ENCODE data around the gene FTL. TPM values are rescaled to one million over a fixed set of nuclear protein-coding genes. Genes with fewer than 3 reads are reported as not detected.
"Not testable (repeated sequence)": the region's sequence is repeated elsewhere in the genome, so short reads cannot be mapped to it uniquely, and the experiment has no call there.

FTL gene
- total RNA-seq, 1 donor from 2014 or later: 1,701 TPM

- FAIRE-seq (no peak), DNase-seq (ENCODE audit: low read depth) (no peak)
- Histone ChIP-seq H3K27me3 (ENCODE audit: control insufficient read depth, insufficient read depth, low read length) (no peaks in the 10 kb centered on the region), H3K36me3 (ENCODE audit: control insufficient read depth, insufficient read depth, low read length) (peaks cover 20% of the 10 kb centered on the region), H3K4me3 (ENCODE audit: low read depth, low read length) (no peak overlapping the region)
- TF ChIP-seq, protein P1, sequence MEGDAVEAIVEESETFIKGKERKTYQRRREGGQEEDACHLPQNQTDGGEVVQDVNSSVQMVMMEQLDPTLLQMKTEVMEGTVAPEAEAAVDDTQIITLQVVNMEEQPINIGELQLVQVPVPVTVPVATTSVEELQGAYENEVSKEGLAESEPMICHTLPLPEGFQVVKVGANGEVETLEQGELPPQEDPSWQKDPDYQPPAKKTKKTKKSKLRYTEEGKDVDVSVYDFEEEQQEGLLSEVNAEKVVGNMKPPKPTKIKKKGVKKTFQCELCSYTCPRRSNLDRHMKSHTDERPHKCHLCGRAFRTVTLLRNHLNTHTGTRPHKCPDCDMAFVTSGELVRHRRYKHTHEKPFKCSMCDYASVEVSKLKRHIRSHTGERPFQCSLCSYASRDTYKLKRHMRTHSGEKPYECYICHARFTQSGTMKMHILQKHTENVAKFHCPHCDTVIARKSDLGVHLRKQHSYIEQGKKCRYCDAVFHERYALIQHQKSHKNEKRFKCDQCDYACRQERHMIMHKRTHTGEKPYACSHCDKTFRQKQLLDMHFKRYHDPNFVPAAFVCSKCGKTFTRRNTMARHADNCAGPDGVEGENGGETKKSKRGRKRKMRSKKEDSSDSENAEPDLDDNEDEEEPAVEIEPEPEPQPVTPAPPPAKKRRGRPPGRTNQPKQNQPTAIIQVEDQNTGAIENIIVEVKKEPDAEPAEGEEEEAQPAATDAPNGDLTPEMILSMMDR (IDR thresholded peaks at IDR 0.05; ENCODE audit: insufficient read depth, low read length, severe bottlenecking): no peak
Observed at GRCh38 chr19:48921721-48922500, 43.2 kb upstream of the FTL start.

GRCh38 chr19:48922548-48923490, 42.3 kb upstream of the FTL start:
- TF ChIP-seq, protein P1 (IDR thresholded peaks at IDR 0.05; ENCODE audit: insufficient read depth, low read length, severe bottlenecking): no peak
- FAIRE-seq (no peak), DNase-seq (ENCODE audit: low read depth) (no peak)
- no peaks in the 10 kb centered on the region for H3K27me3 ChIP-seq (ENCODE audit: control insufficient read depth, insufficient read depth, low read length)
- peaks cover 20% of the 10 kb centered on the region for H3K36me3 ChIP-seq (ENCODE audit: control insufficient read depth, insufficient read depth, low read length)
- H3K4me3 ChIP-seq (ENCODE audit: low read depth, low read length): no peak overlapping the region

GRCh38 chr19:48925240-48925843, 39.8 kb upstream of the FTL start:
- Histone ChIP-seq H3K4me3 (ENCODE audit: low read depth, low read length) (no peak overlapping the region), H3K36me3 (ENCODE audit: control insufficient read depth, insufficient read depth, low read length) (peaks cover 9% of the 10 kb centered on the region), H3K27me3 (ENCODE audit: control insufficient read depth, insufficient read depth, low read length) (no peaks in the 10 kb centered on the region)
- TF ChIP-seq, protein P1 (IDR thresholded peaks at IDR 0.05; ENCODE audit: insufficient read depth, low read length, severe bottlenecking): no peak
- no peak for FAIRE-seq
- peak; percentile 92 for DNase-seq (ENCODE audit: low read depth)

- H3K4me3 ChIP-seq (ENCODE audit: low read depth, low read length); H3K27me3 ChIP-seq (ENCODE audit: control insufficient read depth, insufficient read depth, low read length); DNase-seq (ENCODE audit: low read depth); H3K36me3 ChIP-seq (ENCODE audit: control insufficient read depth, insufficient read depth, low read length); FAIRE-seq: not testable (repeated sequence)
Observed at GRCh38 chr19:48925890-48926289, 39.2 kb upstream of the FTL start.

- no peak overlapping the region for H3K4me3 ChIP-seq (ENCODE audit: low read depth, low read length)
- DNase-seq (ENCODE audit: low read depth) (peak; percentile 99), FAIRE-seq (peak; percentile 87)
- TF ChIP-seq, protein P1 (IDR thresholded peaks at IDR 0.05; ENCODE audit: insufficient read depth, low read length, severe bottlenecking): no peak
- H3K27me3 ChIP-seq (ENCODE audit: control insufficient read depth, insufficient read depth, low read length): no peaks in the 10 kb centered on the region
- H3K36me3 ChIP-seq (ENCODE audit: control insufficient read depth, insufficient read depth, low read length): peaks cover 3% of the 10 kb centered on the region
Observed at GRCh38 chr19:48926909-48927308, 38.2 kb upstream of the FTL start.

DNA sequence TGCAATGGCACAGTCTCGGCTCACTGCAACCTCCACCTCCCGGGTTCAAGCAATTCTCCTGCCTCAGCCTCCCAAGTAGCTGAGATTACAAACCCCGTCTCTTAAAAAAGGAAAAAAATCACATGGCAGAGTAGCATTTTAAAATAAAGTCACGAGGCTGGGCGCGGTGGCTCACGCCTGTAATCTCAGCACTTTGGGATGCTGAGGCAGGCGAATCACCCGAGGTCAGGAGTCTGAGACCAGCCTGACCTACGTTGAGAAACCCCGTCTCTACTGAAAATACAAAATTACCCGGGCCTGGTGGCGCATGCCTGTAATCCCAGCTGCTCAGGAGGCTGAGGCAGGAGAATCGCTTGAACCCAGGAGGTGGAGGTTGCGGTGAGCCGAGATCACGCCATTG, 37.4 kb upstream of the FTL start:
- DNase-seq (ENCODE audit: low read depth); FAIRE-seq: not testable (repeated sequence)

More for the DNA sequence above, 37.4 kb upstream of the FTL start:
- not testable (repeated sequence) for H3K27me3 ChIP-seq (ENCODE audit: control insufficient read depth, insufficient read depth, low read length); H3K36me3 ChIP-seq (ENCODE audit: control insufficient read depth, insufficient read depth, low read length); H3K4me3 ChIP-seq (ENCODE audit: low read depth, low read length)
